GM15510 (cell line): ENCODE data around the gene TOMM40L.

Experiments used
- POLR2A ChIP-seq: IDR thresholded peaks from 3 replicates; pipeline ENCODE4 v1.6.1; 2011; ENCODE audit warnings: borderline replicate concordance; ENCODE audit not compliant: insufficient read length; ENCODE audit errors: extremely low read depth

The TOMM40L gene

DNA sequence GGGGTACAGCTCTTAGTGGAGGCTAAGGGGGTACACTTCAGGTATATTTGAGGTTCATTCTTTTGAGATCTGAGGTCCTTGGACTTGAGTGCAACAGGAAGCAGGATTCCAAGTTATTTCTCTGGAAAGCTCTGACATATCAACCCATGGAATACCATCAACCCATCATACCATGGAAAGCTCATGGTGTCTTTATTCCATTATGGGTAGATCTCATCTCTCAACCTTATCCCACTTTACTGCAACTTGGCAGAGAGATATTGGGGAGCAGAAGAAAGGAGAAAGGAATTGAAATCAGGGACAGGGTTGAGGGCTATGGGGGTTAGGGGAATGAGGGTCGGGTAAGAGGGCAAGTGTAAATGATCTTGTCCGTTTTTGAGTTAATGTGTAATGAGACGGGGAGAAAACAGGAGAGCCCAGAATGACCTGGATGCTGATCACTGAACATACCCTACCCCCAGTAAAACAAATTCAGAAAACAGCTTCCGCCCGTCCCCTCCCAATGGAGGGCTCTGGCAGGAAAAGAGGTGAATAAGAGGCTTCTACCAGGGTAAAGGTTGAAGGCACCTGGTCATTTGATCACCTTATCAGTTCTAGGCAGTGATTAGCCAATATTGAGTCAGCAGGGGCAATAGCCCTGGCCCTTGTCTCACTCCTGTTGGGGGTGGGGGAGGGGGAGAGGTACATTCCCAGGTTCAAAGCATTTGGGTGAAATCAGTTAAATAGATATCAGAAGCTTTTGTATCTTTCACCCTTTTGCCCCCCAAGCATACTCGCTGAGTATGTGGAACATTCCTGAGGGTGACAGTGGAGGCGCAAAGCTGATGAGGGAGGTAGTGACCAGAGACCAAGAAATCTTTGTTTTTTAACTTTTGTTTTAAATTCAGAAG, 1.8 kb upstream of the TOMM40L start:
- no peak for TF ChIP-seq POLR2A

- TF ChIP-seq POLR2A, result no peak
These were observed 704 bp upstream of the TOMM40L start for GRCh38 chr1:161225178-161225533.

DNA sequence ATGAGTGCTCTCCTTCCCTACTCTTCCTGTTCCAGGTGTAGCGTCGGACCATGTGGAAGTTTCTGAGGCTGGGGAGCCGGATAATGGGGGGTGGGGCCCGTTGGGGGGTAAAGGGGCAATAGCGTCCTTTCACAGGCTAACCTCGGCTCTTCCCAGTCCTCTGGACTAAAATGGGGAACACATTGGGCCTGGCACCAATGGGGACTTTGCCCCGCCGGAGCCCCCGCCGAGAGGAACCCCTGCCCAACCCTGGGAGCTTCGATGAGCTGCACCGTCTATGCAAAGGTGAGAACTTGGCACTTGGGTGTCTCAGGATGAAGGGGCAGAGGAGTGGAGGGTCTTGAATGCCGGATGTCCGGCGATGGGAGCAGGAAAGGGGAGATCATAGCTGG, 456 bp downstream of the TOMM40L start:
- no peak for TF ChIP-seq POLR2A

GRCh38 chr1:161226759-161227158, 899 bp downstream of the TOMM40L start:
- no peak for TF ChIP-seq POLR2A

DNA sequence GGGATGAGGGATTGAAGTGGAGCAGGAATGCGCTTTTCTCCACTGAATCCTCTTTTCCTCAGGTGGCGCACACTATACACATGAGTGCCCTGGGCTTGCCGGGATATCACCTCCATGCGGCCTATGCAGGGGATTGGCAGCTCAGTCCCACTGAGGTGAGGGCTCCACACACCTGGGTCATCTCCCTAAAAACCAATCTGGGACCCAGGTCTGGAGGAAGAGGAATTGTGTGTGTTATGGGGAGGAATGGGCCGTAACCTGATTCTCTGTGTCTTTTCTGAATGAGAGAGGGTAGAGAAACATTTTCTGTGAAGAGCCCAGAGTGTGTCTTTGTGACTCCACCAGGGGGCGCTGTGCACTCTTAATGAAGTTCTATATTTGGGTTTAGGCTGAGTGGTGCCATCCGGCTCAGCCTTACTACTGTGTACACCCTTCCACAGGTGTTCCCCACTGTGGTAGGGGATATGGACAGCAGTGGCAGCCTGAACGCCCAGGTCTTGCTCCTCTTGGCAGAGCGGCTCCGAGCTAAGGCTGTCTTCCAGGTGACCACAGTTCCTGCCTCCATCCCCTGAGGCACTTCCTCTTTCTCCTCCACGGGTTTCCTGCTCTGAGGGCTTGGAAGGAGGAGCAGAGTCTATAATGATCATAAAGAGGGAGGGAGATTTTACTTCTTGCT, 1.5 kb downstream of the TOMM40L start:
- TF ChIP-seq POLR2A, result no peak

DNA sequence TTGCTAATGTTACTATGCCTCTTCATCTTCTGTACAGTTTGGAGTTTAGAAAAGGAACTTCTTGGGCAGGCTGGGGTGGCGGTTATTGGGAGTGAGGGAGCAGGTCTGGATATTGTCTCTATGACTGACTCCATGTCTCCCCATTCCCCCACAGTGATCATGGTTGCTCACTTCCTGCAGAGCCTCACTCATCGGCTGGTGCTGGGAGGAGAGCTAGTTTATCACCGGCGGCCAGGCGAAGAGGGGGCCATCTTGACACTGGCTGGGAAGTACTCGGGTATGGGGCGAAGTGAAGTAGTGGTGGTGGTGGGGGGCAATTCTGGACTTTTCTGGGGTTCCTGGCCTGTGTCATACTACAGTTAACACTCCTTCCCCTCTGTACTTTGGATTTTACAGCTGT, 2.2 kb downstream of the TOMM40L start:
- TF ChIP-seq POLR2A, result no peak

DNA sequence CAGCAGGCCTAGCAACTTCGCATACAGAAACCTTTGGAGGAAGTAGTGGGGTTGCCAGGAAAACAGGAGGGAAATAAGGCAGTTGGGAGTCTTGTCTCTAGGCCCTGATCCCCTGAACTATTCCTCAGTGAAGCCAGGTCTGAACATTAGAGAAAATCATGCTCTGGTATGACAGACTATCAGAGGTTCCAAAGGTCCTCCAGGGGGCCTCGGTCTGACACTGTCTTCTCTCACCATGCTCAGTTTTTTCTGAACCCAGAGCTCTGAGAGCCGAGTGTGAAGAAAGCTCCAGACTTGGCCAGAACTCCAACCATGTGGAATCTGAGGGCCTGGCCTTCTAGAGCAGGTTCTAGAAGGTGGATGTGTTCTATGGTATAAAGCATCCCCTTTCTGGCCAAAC, 4.0 kb downstream of the TOMM40L start:
- TF ChIP-seq POLR2A, result no peak

DNA sequence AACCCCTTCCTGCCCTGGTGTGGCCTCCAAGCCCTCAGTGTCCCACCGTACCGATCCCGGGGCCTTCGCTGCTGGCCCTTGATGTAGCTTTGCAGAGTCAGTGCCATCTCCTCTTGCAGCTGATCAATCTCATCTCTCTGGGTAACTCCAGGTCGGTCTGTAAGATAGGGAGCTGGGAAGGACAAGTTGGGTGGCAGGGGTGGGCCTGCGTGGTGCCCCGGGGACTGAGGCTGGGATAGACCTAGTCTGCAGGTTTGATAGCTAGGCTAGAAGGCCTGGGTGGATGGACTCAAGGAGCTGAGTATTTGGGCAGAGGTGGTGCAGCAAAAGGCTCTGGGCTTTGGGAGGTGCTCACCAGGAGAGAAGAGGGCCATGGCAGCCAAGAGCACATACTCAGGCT, 4.9 kb downstream of the TOMM40L start:
- TF ChIP-seq POLR2A, result no peak

GRCh38 chr1:161233102-161233501, 7.2 kb downstream of the TOMM40L start:
- TF ChIP-seq POLR2A, result no peak

DNA sequence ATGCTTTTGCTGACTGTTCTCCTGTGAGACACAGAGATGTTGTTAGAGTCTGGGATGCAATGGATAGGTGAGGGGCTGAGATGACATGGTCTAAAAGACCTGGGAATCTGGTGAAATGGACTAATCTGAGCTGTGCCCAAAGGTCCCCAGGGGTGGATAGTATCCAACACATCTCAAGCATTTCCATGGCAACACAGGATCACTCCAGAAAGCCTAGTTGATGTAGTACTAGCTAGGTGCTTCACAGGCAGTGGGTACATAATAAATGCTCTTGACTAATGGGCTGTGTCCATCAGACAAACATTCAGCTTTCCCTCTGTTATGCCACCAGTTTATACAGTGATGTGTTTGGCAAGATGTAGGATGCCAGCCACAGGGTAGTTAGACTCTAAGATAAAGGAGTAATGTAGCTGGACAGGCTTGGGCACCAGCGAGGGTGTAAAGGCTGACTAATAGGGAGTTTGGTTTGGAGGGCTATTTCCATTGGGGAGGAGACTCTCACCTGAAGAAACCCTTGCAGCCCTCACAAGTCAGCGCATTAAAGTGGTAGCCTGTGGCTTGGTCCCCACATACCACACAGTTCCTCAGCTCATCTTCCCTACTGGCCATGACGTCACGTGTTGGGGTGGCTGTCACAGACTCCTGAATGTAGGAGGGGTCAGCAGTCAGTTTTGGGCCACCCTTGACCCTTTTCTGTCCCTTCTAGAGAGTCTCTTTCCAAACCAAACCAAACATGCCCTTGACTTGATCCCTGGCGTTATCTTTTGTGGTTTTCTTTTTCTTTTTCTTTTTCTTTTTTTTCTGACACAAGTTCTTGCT, 10.3 kb downstream of the TOMM40L start:
- no peak for TF ChIP-seq POLR2A

DNA sequence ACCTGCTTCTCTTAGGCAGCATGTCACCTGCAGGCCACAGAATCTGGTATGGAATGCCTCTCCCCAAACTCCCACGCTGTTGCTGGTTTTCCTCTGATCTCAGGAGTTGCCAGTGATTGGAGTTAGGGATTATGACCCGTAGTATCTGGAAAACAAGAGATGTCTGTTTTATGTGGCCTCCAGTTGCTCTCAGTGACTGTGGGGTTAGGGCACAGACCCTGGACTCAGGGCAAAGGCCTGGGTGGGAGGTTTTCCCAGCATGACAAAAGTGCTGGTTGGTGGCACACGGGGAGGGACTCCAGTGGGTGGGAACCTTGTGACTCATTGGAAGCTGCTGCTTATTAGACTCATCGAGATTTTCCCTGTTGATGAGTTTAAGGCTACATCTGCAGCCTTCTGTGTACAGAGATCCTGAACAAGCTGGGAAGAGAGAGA, 12.2 kb downstream of the TOMM40L start, which contains the start of gene NR1I3:
TSS of gene NR1I3 (minus strand) at position 165 of the 435 bp plus-strand sequence. CDS start 1,638 bp downstream, outside the sequence.
- no peak for TF ChIP-seq POLR2A

- TF ChIP-seq POLR2A, result no peak
These were observed 15.8 kb downstream of the TOMM40L start for GRCh38 chr1:161241682-161242081.

DNA sequence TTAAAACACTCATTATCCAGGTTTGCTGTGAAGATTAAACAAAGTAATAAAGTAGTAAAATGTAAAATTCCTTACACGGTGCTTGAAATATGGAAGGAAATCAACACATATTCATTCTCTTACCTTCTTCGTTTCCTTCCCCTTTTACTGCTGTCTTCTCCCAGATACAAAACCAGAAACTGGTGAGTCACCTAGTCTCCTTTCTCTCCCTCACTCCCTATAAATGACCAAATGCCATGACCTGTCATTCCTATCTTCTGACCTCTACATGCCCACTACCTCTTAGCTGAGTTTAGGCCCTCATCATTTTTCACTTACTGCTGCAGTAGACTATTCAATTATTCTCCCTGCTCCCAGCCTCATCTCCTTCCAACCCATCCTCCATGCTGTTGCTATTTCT, 16.5 kb downstream of the TOMM40L start:
- no peak for TF ChIP-seq POLR2A

- TF ChIP-seq POLR2A, result no peak
These were observed 19.0 kb downstream of the TOMM40L start for GRCh38 chr1:161244888-161245287.

GRCh38 chr1:161250829-161251228, 25.0 kb downstream of the TOMM40L start:
- no peak for TF ChIP-seq POLR2A
